ENCODE measurements around the gene MORC3.
"Not testable (repeated sequence)": the region's sequence is repeated elsewhere in the genome, so short reads cannot be mapped to it uniquely, and the experiment has no call there.

MORC3 gene

GRCh38 chr21:36325373-36326010, 5.5 kb downstream of the MORC3 start:
- no peak for DNase-seq

GRCh38 chr21:36330904-36331303, 10.9 kb downstream of the MORC3 start:
- DNase-seq, result peak; percentile 36

GRCh38 chr21:36337099-36337509, 17.1 kb downstream of the MORC3 start:
- DNase-seq, result no peak

- no peak for DNase-seq
These were observed 19.0 kb downstream of the MORC3 start for GRCh38 chr21:36338975-36339374.

GRCh38 chr21:36342581-36342980, 22.6 kb downstream of the MORC3 start:
- not testable (repeated sequence) for DNase-seq

GRCh38 chr21:36344931-36345330, 24.9 kb downstream of the MORC3 start:
- no peak for DNase-seq

GRCh38 chr21:36347278-36347961, 27.4 kb downstream of the MORC3 start:
- DNase-seq, result peak; percentile 3

GRCh38 chr21:36347962-36348328, 27.9 kb downstream of the MORC3 start:
- no peak for DNase-seq

GRCh38 chr21:36349315-36349714, 29.3 kb downstream of the MORC3 start:
- DNase-seq, result no peak

- no peak for DNase-seq
These were observed 30.4 kb downstream of the MORC3 start for GRCh38 chr21:36350282-36350910.

- no peak for DNase-seq
These were observed 35.1 kb downstream of the MORC3 start for GRCh38 chr21:36354918-36355680.

- no peak for DNase-seq
These were observed 35.9 kb downstream of the MORC3 start for GRCh38 chr21:36355868-36356267.

- DNase-seq, result no peak
These were observed 39.2 kb downstream of the MORC3 start for GRCh38 chr21:36359185-36359584.

GRCh38 chr21:36369064-36369685, 49.2 kb downstream of the MORC3 start:
- no peak for DNase-seq

- DNase-seq, result no peak
These were observed 56.0 kb downstream of the MORC3 start for GRCh38 chr21:36375994-36376393.

- DNase-seq, result no peak
These were observed 57.4 kb downstream of the MORC3 start for GRCh38 chr21:36377391-36377842.

- no peak for DNase-seq
These were observed 59.3 kb downstream of the MORC3 start for GRCh38 chr21:36379251-36379650.

- no peak for DNase-seq
These were observed 62.0 kb downstream of the MORC3 start for GRCh38 chr21:36381841-36382589.

GRCh38 chr21:36382722-36383121, 62.7 kb downstream of the MORC3 start:
- DNase-seq, result not testable (repeated sequence)

- no peak for DNase-seq
These were observed 64.9 kb downstream of the MORC3 start for GRCh38 chr21:36384885-36385232.

- DNase-seq, result peak; percentile 83
These were observed 65.4 kb downstream of the MORC3 start, which contains the start of gene CHAF1B for GRCh38 chr21:36385233-36386030. Gene CHAF1B (plus strand): TSS chr21:36385392. CDS start chr21:36386137, 745 bp downstream.

Measured in NCI-H1092 treated with DMSO at 0.1 percent for 48 hours (cell line).